ENCODE results near the gene BRICD5. TPM values are rescaled to one million over a fixed set of nuclear protein-coding genes. Genes with fewer than 3 reads are reported as not detected.

The BRICD5 gene
- total and polyA plus RNA-seq, 2 of the 13 experiments (the other 11 are each of a cell fraction or from before 2014, with no cell fraction given) = 1.6 to 5.8 TPM

GRCh38 chr16:2205104-2205966, 5.3 kb downstream of the BRICD5 start, which contains the start of gene MLST8 (continued):
- TF ChIP-seq FOXP4 (CRISPR knock-in tag; IDR thresholded peaks at IDR 0.05) = no peak; the same call in 1 of the 2 replicates
- no peak for TF ChIP-seq SMC3 (IDR thresholded peaks at IDR 0.05; ENCODE audit: low read length)
- TF ChIP-seq ZNF557 (CRISPR knock-in tag; IDR thresholded peaks at IDR 0.05) = no peak
- TF ChIP-seq KLF15 (CRISPR knock-in tag; IDR thresholded peaks at IDR 0.05; ENCODE audit: borderline replicate concordance) = peak; percentile 25; the same call in 1 of the 2 replicates
- TF ChIP-seq ZNF556 (CRISPR knock-in tag; IDR thresholded peaks at IDR 0.05; ENCODE audit: borderline replicate concordance) = no peak; the same call in 1 of the 2 replicates
- TF ChIP-seq ZC3H4 (CRISPR knock-in tag; IDR thresholded peaks at IDR 0.05; ENCODE audit: borderline replicate concordance) = no peak
- 0 out of 2 replicates have a peak, but pooled peaks have one; percentile 41 for TF ChIP-seq ZNF577 (CRISPR knock-in tag; IDR thresholded peaks at IDR 0.05; ENCODE audit: borderline replicate concordance, low read depth)
- 0 out of 2 replicates have a peak, but pooled peaks have one; percentile 88 for TF ChIP-seq HBP1 (CRISPR knock-in tag; IDR thresholded peaks at IDR 0.05; ENCODE audit: low read depth)
- no peak for TF ChIP-seq SMARCC2 (IDR thresholded peaks at IDR 0.05)
- no peak for TF ChIP-seq PITX1 (CRISPR knock-in tag; IDR thresholded peaks at IDR 0.05)
- no peak for TF ChIP-seq EHMT2 (IDR thresholded peaks at IDR 0.05; ENCODE audit: borderline replicate concordance, low read depth, low read length)
- peak; percentile 57 for TF ChIP-seq ARID5B (CRISPR knock-in tag; IDR thresholded peaks at IDR 0.05)
- no peak for TF ChIP-seq MAFG (CRISPR knock-in tag; IDR thresholded peaks at IDR 0.05)
- TF ChIP-seq FOXP1 (IDR thresholded peaks at IDR 0.05) = no peak
- TF ChIP-seq FOXP1 (CRISPR knock-in tag; IDR thresholded peaks at IDR 0.05) = no peak
- peak in 1 of 2 experiments; percentile 38; a peak in 2 of 4 replicates for TF ChIP-seq MAFK (conservative IDR thresholded peaks at IDR 0.05 in 1 of 2, IDR thresholded peaks at IDR 0.05 in 1 of 2; ENCODE audit: low read length in 2 of 2)
- TF ChIP-seq ZNF816 (CRISPR knock-in tag; IDR thresholded peaks at IDR 0.05; ENCODE audit: borderline replicate concordance) = no peak
- peak; percentile 74; the same call in 1 of the 2 replicates for TF ChIP-seq ZNF879 (CRISPR knock-in tag; IDR thresholded peaks at IDR 0.05)
- TF ChIP-seq FOSL2 (CRISPR knock-in tag; IDR thresholded peaks at IDR 0.05) = no peak; the same call in 1 of the 2 replicates
- TF ChIP-seq ZBTB2 (CRISPR knock-in tag; IDR thresholded peaks at IDR 0.05; ENCODE audit: low read depth) = peak; percentile 67; the same call in 1 of the 2 replicates
- peak; percentile 56; the same call in 1 of the 2 replicates for TF ChIP-seq ZBTB7A (CRISPR knock-in tag; IDR thresholded peaks at IDR 0.05)
